Measurements from ENCODE around the gene DCC.
"Not testable (repeated sequence)": the region's sequence is repeated elsewhere in the genome, so short reads cannot be mapped to it uniquely, and the experiment has no call there.

DCC gene

DNA sequence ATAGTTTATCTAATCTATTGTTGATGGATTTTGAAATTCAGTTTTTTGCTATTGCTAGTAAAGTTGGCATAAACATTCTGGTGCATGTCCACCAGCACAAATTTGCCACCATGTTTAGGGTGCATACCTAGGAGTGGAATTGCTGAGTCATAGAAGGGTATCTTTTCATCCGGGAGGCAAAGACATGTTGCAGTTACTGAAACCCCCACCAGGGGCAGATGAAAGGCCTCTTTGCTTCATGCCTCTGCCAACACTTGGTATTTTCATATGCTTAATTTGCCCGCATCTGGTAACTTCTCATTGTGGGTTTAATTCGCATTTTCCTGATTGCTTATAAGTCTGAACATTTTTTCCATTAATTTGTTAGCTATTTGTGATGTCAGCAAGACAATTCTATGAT is 8.2 kb downstream of the DCC start:
- Histone ChIP-seq H3K27ac (no peak overlapping the region), H3K27me3 (peaks cover 0 to 8% of the 10 kb centered on the region in 2 donors), H3K9me3 (no peaks in the 10 kb centered on the region), H3K36me3 (no peaks in the 10 kb centered on the region), H3K4me1 (no peaks in the 10 kb centered on the region), H3K4me3 (no peak overlapping the region)
- TF ChIP-seq, protein P1, sequence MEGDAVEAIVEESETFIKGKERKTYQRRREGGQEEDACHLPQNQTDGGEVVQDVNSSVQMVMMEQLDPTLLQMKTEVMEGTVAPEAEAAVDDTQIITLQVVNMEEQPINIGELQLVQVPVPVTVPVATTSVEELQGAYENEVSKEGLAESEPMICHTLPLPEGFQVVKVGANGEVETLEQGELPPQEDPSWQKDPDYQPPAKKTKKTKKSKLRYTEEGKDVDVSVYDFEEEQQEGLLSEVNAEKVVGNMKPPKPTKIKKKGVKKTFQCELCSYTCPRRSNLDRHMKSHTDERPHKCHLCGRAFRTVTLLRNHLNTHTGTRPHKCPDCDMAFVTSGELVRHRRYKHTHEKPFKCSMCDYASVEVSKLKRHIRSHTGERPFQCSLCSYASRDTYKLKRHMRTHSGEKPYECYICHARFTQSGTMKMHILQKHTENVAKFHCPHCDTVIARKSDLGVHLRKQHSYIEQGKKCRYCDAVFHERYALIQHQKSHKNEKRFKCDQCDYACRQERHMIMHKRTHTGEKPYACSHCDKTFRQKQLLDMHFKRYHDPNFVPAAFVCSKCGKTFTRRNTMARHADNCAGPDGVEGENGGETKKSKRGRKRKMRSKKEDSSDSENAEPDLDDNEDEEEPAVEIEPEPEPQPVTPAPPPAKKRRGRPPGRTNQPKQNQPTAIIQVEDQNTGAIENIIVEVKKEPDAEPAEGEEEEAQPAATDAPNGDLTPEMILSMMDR (IDR thresholded peaks at IDR 0.05), result no peak
- no peak for DNase-seq
- intact Hi-C loops (cut with DNase I; ENCODE audit: low total_unique reads), result no loop called here

DNA sequence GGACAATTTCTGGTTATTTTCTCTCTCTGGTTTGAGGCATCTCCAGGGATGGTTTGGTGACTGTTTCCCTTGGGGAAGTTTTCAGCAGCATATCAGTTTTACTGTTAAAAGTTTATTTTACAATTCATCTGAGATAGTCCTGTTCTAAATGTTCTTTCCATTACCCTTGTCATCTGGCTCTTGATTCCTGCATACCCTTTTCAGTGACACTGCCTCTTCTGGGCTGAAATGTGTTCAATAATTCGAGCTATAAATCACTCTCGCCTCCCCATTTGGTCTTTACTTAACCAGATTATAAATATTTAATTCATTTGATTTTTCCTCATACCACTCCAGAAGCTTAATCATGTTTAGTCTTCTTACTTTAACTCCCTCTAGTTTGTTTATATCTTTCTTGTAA is 9.5 kb downstream of the DCC start:
- Histone ChIP-seq H3K27me3 (no peaks in the 10 kb centered on the region), H3K27ac (no peak overlapping the region), H3K9me3 (no peaks in the 10 kb centered on the region), H3K4me3 (no peak overlapping the region), H3K36me3 (no peaks in the 10 kb centered on the region), H3K4me1 (peaks cover 0 to 3% (median 1%) of the 10 kb centered on the region in 4 donors)
- DNase-seq, result no peak
- intact Hi-C loops (cut with DNase I; ENCODE audit: low total_unique reads), result no loop called here
- TF ChIP-seq, protein P1 (IDR thresholded peaks at IDR 0.05), result no peak

DNA sequence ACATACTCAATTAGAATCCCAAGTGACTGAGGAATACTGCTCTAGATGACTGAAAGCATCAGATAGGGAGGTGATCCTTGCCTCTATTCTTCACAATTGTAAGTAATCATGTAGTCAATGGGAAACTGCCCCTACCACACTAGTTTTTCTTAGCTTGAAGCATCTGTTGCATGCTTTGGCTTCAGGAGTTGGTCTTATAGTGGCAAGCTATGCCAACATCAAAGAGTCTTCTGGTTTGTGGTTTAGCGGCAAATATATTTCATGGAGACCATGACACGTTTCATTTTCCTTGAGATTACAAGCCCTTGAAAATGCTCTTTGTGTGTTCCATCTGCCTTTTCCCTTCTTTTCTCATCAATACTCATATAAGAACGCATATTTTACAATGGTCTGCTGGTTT is 12.9 kb downstream of the DCC start:
- Histone ChIP-seq H3K27me3 (no peaks in the 10 kb centered on the region), H3K9me3 (no peaks in the 10 kb centered on the region), H3K4me3 (no peak overlapping the region), H3K27ac (no peak overlapping the region), H3K36me3 (no peaks in the 10 kb centered on the region), H3K4me1 (peaks cover 0 to 5% (median 2%) of the 10 kb centered on the region in 4 donors)
- intact Hi-C loops (cut with DNase I; ENCODE audit: low total_unique reads), result no loop called here
- TF ChIP-seq, protein P1 (IDR thresholded peaks at IDR 0.05), result no peak
- no peak for DNase-seq

DNA sequence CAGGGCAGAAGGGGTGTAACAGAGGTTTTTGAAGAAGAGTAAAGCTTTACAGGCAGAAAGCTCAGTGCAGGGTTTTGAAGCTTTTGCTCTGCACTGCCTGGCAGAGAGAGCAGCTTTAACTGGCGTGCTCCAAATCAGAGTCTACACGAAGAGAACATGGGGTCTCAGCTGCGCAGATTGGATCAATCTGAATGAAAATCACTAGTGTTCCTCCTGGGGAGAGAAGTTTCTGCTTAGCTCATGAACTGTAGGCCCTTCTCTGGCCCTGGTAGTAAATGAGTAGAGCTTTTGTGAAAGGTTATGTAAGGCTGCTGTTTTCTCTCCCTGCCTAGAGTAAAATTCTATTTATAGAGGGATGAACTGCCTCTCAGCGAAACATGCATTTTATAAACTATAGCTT is 13.6 kb downstream of the DCC start:
- Histone ChIP-seq H3K4me3 (no peak overlapping the region), H3K4me1 (peaks cover 0 to 5% (median 2%) of the 10 kb centered on the region in 4 donors), H3K36me3 (no peaks in the 10 kb centered on the region), H3K27ac (no peak overlapping the region), H3K27me3 (no peaks in the 10 kb centered on the region), H3K9me3 (no peaks in the 10 kb centered on the region)
- TF ChIP-seq, protein P1 (IDR thresholded peaks at IDR 0.05), result no peak
- no peak for DNase-seq
- intact Hi-C loops (cut with DNase I; ENCODE audit: low total_unique reads), result no loop called here

DNA sequence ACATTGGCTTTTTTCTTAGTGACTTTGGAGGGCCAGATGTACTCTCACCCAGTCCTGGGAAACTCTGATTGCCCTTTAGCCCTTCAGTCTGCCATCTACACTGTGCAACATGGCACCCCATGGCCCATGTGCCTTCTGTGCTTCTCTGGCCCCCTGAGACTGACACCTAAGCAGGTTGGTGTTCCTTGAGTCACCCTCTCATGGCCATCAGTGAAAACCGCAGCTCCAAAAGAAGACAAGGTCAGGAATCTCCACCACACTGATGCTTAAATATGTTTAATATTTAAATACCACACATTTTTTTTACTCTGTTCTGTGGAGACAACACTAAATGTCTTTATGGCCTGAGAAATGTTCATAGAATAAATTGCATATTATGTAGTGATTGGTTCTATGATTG is 23.9 kb downstream of the DCC start:
- TF ChIP-seq, protein P1 (IDR thresholded peaks at IDR 0.05), result no peak
- Histone ChIP-seq H3K9me3 (no peaks in the 10 kb centered on the region), H3K4me3 (no peak overlapping the region), H3K4me1 (no peaks in the 10 kb centered on the region), H3K36me3 (no peaks in the 10 kb centered on the region), H3K27me3 (no peaks in the 10 kb centered on the region), H3K27ac (no peak overlapping the region)
- no peak for DNase-seq
- intact Hi-C loops (cut with DNase I; ENCODE audit: low total_unique reads), result no loop called here

DNA sequence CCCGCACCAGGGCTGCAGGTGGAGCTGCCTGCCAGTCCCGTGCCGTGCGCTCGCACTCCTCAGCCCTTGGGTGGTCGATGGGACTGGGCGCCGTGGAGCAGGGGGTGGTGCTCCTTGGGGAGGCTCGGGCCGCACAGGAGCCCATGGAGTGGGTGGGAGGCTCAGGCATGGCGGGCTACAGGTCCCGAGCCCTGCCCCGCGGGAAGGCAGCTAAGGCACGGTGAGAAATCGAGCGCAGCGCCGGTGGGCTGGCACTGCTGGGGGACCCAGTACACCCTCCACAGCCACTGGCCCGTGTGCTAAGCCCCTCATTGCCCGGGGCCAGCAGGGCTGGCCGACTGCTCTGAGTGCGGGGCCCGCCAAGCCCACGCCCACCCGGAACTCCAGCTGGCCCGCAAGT is 26.9 kb downstream of the DCC start:
- intact Hi-C loops (cut with DNase I; ENCODE audit: low total_unique reads); H3K4me3 ChIP-seq; H3K36me3 ChIP-seq; DNase-seq; H3K27ac ChIP-seq; H3K4me1 ChIP-seq; H3K9me3 ChIP-seq; H3K27me3 ChIP-seq: not testable (repeated sequence)

Measured in tibial artery (tissue), 4 donors.